ENCODE results near the gene C6orf47. TPM values are rescaled to one million over a fixed set of nuclear protein-coding genes. Genes with fewer than 3 reads are reported as not detected.

C6orf47 gene
- total and polyA plus RNA-seq, 2 donors (not counting 3 experiments of a cell fraction or from before 2014, with no cell fraction given) = 5.8 to 12.8 TPM

DNA sequence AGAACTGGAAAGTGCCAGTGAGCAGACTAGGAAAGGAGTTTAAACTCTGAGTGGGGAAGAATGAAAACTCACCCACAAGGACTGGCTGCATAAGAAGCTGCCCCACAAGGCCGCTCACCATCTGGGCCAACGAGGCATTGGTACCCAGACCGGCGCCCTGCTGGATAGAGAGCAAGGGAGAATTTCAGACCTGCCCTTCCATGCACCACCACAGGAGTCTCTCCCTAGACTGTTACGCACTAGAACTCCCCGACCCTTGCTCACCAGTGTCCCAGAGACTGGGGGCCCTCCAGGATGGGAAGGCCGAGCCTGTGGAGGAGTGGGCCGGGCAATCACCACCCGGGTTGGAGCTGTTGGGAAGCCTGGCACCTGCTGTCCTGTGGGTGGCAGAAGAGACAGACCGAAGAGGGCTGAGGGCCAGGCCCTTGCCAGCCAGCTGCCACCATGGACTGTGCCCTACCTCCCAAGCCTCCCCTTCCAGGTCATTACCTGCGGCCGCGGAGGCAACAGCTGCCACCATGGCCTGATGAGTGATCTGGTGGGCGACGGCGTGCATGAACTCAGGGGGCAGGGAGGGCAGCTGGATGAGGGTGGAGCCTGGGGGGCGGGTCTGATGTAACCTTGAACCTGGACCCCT is 16.6 kb downstream of the C6orf47 start:
- H3K27me3 ChIP-seq (ENCODE audit: control insufficient read depth in 2 of 2, insufficient read depth in 2 of 2, low read length in 2 of 2) = no peaks in the 10 kb centered on the region
- no peak overlapping the region for H3K4me2 ChIP-seq (ENCODE audit: insufficient read depth, low read length)
- H4K20me1 ChIP-seq (replicated peaks; ENCODE audit: control insufficient read depth, extremely low read depth, insufficient read depth, low read length) = no peaks in the 10 kb centered on the region
- POLR2A ChIA-PET = interaction anchor here (0.8 kb wide), 1 partner anchor 9 kb away, joined by 3 read pairs; no protein-coding TSS in a partner anchor
- no peak overlapping the region for H2AFZ ChIP-seq (ENCODE audit: low read depth, low read length)
- H3K27ac ChIP-seq (ENCODE audit: insufficient read depth, low read depth, low read length) = no peak overlapping the region
- TF ChIP-seq POLR2A (IDR thresholded peaks at IDR 0.05; ENCODE audit: low read depth, low read length) = no peak
- TF ChIP-seq, protein P1, sequence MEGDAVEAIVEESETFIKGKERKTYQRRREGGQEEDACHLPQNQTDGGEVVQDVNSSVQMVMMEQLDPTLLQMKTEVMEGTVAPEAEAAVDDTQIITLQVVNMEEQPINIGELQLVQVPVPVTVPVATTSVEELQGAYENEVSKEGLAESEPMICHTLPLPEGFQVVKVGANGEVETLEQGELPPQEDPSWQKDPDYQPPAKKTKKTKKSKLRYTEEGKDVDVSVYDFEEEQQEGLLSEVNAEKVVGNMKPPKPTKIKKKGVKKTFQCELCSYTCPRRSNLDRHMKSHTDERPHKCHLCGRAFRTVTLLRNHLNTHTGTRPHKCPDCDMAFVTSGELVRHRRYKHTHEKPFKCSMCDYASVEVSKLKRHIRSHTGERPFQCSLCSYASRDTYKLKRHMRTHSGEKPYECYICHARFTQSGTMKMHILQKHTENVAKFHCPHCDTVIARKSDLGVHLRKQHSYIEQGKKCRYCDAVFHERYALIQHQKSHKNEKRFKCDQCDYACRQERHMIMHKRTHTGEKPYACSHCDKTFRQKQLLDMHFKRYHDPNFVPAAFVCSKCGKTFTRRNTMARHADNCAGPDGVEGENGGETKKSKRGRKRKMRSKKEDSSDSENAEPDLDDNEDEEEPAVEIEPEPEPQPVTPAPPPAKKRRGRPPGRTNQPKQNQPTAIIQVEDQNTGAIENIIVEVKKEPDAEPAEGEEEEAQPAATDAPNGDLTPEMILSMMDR (IDR thresholded peaks at IDR 0.05; ENCODE audit: extremely low read depth in 1 of 2, insufficient read depth in 1 of 2, low read depth in 1 of 2, low read length in 2 of 2) = no peak
- no peak for TF ChIP-seq JUN (IDR thresholded peaks at IDR 0.05; ENCODE audit: borderline replicate concordance, insufficient read depth, insufficient read length, low read depth)
- TF ChIP-seq MYC (IDR thresholded peaks at IDR 0.05; ENCODE audit: low read depth, low read length) = no peak
- no peak for TF ChIP-seq FOS (IDR thresholded peaks at IDR 0.05; ENCODE audit: borderline replicate concordance, insufficient read depth, low read length)
- TF ChIP-seq GATA2 (IDR thresholded peaks at IDR 0.05; ENCODE audit: insufficient read depth, insufficient read length, low read depth, low read length) = no peak
- TF ChIP-seq POLR2AphosphoS5 (IDR thresholded peaks at IDR 0.05; ENCODE audit: insufficient read depth, low read depth, low read length) = no peak
- TF ChIP-seq, protein P2, sequence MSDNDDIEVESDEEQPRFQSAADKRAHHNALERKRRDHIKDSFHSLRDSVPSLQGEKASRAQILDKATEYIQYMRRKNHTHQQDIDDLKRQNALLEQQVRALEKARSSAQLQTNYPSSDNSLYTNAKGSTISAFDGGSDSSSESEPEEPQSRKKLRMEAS (IDR thresholded peaks at IDR 0.05; ENCODE audit: insufficient read depth, insufficient read length) = no peak
- no peaks in the 10 kb centered on the region for H3K4me1 ChIP-seq (ENCODE audit: control insufficient read depth, extremely low read depth, insufficient read depth, low read length)
- H3K9ac ChIP-seq (replicated peaks; ENCODE audit: extremely low read depth, insufficient read depth, low read length) = no peak overlapping the region
- intact Hi-C loops (cut with micrococcal nuclease) (no loop called here), dilution Hi-C loops (cut with MboI; ENCODE audit: extremely low pct_ligation_motif_present, low sequenced_read_pairs) (no loop called here)
- H3K36me3 ChIP-seq (ENCODE audit: control insufficient read depth in 2 of 2, extremely low read depth in 1 of 2, insufficient read depth in 2 of 2, low read length in 2 of 2) = peaks cover 31 to 70% of the 10 kb centered on the region in 2 experiments
- DNase-seq (ENCODE audit: low read depth, low spot score) = no peak
- BruUV-seq (replicated peaks) = no TSS peak
- CTCF ChIA-PET = interaction anchor here (0.9 to 1.0 kb wide), 2 partner anchors 93 to 126 kb away, joined by 3 to 4 read pairs; no protein-coding TSS in a partner anchor
- H3K4me3 ChIP-seq (replicated peaks in 1 of 3; ENCODE audit: insufficient read depth in 1 of 3, low read depth in 1 of 3, low read length in 3 of 3) = no peak overlapping the region
- no peaks in the 10 kb centered on the region for H3K9me1 ChIP-seq (replicated peaks; ENCODE audit: control insufficient read depth, extremely low read depth, insufficient read depth, low read length)
- no peaks in the 10 kb centered on the region for H3K9me3 ChIP-seq (replicated peaks; ENCODE audit: control insufficient read depth, insufficient read depth, low read length)
- FAIRE-seq = no peak
- H3K79me2 ChIP-seq (ENCODE audit: control insufficient read depth, insufficient read depth, low read length) = no peaks in the 10 kb centered on the region

All from endothelial cell of umbilical vein (primary cell).